ENCODE data around the gene ZNF469. TPM values are rescaled to one million over a fixed set of nuclear protein-coding genes. Genes with fewer than 3 reads are reported as not detected.

Gene ZNF469
- total and polyA plus RNA-seq, 2 donors (not counting 3 experiments of a cell fraction or from before 2014, with no cell fraction given) = 0.90 to 5.7 TPM

DNA sequence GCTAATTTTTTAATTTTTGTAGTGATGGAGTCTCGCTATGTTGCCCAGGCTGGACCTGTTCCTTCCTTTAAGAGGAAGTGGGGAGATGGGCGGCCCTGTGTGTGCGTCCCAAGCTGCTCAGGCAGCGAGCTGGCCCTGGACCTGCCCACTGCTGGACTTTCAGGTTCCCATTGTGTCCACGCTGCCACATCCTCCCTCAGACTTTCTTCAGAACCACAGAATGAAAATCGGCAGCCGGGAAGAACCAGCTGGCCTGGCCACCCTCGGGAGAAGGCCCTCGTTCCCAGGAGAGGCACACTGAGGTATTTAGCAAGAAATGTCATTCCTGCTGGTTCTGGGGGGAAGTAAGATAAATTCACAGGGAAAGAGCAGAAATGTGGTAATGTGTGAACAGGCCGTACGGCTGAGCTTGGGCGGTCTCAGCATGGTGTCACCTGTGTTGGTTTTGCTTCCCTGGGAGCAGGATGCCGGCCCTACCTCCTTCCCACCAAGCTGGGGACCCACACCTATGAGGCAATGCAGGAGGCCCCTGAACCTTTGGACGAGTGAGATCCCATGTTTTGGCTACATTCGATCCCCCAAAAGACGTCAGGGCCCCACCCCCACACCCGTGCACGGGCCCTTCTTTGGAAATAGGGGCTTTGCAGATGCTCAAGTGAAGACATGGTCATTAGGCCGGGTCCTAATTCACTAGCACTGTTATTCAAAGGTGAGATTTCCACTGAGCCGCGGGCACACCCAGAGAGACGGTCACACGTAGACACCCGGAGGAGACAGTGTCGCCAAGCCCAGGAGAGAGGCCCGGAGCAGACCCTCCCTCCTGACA, 35.9 kb upstream of the ZNF469 start:
- Histone ChIP-seq H3K4me3 (replicated peaks in 1 of 3; ENCODE audit: insufficient read depth in 1 of 3, low read depth in 1 of 3, low read length in 3 of 3) (no peak overlapping the region), H3K4me2 (ENCODE audit: insufficient read depth, low read length) (no peak overlapping the region), H3K9me1 (replicated peaks; ENCODE audit: control insufficient read depth, extremely low read depth, insufficient read depth, low read length) (no peaks in the 10 kb centered on the region), H3K27me3 (ENCODE audit: control insufficient read depth in 2 of 2, insufficient read depth in 2 of 2, low read length in 2 of 2) (no peaks in the 10 kb centered on the region), H3K79me2 (ENCODE audit: control insufficient read depth, insufficient read depth, low read length) (no peaks in the 10 kb centered on the region), H2AFZ (ENCODE audit: low read depth, low read length) (no peak overlapping the region), H4K20me1 (replicated peaks; ENCODE audit: control insufficient read depth, extremely low read depth, insufficient read depth, low read length) (no peaks in the 10 kb centered on the region), H3K27ac (ENCODE audit: insufficient read depth, low read depth, low read length) (no peak overlapping the region), H3K36me3 (ENCODE audit: control insufficient read depth in 2 of 2, extremely low read depth in 1 of 2, insufficient read depth in 2 of 2, low read length in 2 of 2) (no peaks in the 10 kb centered on the region), H3K9ac (replicated peaks; ENCODE audit: extremely low read depth, insufficient read depth, low read length) (no peak overlapping the region), H3K4me1 (ENCODE audit: control insufficient read depth, extremely low read depth, insufficient read depth, low read length) (no peaks in the 10 kb centered on the region), H3K9me3 (replicated peaks; ENCODE audit: control insufficient read depth, insufficient read depth, low read length) (no peaks in the 10 kb centered on the region)
- intact Hi-C loops (cut with micrococcal nuclease) (no loop called here), dilution Hi-C loops (cut with MboI; ENCODE audit: extremely low pct_ligation_motif_present, low sequenced_read_pairs) (no loop called here)
- TF ChIP-seq, protein P1, sequence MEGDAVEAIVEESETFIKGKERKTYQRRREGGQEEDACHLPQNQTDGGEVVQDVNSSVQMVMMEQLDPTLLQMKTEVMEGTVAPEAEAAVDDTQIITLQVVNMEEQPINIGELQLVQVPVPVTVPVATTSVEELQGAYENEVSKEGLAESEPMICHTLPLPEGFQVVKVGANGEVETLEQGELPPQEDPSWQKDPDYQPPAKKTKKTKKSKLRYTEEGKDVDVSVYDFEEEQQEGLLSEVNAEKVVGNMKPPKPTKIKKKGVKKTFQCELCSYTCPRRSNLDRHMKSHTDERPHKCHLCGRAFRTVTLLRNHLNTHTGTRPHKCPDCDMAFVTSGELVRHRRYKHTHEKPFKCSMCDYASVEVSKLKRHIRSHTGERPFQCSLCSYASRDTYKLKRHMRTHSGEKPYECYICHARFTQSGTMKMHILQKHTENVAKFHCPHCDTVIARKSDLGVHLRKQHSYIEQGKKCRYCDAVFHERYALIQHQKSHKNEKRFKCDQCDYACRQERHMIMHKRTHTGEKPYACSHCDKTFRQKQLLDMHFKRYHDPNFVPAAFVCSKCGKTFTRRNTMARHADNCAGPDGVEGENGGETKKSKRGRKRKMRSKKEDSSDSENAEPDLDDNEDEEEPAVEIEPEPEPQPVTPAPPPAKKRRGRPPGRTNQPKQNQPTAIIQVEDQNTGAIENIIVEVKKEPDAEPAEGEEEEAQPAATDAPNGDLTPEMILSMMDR (IDR thresholded peaks at IDR 0.05; ENCODE audit: extremely low read depth in 1 of 2, insufficient read depth in 1 of 2, low read depth in 1 of 2, low read length in 2 of 2) = no peak
- no peak for TF ChIP-seq GATA2 (IDR thresholded peaks at IDR 0.05; ENCODE audit: insufficient read depth, insufficient read length, low read depth, low read length)
- no peak for TF ChIP-seq FOS (IDR thresholded peaks at IDR 0.05; ENCODE audit: borderline replicate concordance, insufficient read depth, low read length)
- no peak for TF ChIP-seq MYC (IDR thresholded peaks at IDR 0.05; ENCODE audit: low read depth, low read length)
- TF ChIP-seq POLR2AphosphoS5 (IDR thresholded peaks at IDR 0.05; ENCODE audit: insufficient read depth, low read depth, low read length) = no peak
- no peak for TF ChIP-seq JUN (IDR thresholded peaks at IDR 0.05; ENCODE audit: borderline replicate concordance, insufficient read depth, insufficient read length, low read depth)
- no peak for TF ChIP-seq POLR2A (IDR thresholded peaks at IDR 0.05; ENCODE audit: low read depth, low read length)
- no peak for TF ChIP-seq EZH2 (IDR thresholded peaks at IDR 0.05; ENCODE audit: borderline replicate concordance, low read depth, low read length, severe bottlenecking)
- TF ChIP-seq, protein P2, sequence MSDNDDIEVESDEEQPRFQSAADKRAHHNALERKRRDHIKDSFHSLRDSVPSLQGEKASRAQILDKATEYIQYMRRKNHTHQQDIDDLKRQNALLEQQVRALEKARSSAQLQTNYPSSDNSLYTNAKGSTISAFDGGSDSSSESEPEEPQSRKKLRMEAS (IDR thresholded peaks at IDR 0.05; ENCODE audit: insufficient read depth, insufficient read length) = no peak
- no peak for DNase-seq (ENCODE audit: low read depth, low spot score)
- FAIRE-seq = no peak
- POLR2A ChIA-PET = no interaction called here
- BruUV-seq (replicated peaks) = no TSS peak
- CTCF ChIA-PET = no interaction called here
